ENCODE measurements around the gene MTM1. TPM values are rescaled to one million over a fixed set of nuclear protein-coding genes. Genes with fewer than 3 reads are reported as not detected.

Gene MTM1
- total RNA-seq, 1 experiment from 2014 or later, result 6.4 TPM

DNA sequence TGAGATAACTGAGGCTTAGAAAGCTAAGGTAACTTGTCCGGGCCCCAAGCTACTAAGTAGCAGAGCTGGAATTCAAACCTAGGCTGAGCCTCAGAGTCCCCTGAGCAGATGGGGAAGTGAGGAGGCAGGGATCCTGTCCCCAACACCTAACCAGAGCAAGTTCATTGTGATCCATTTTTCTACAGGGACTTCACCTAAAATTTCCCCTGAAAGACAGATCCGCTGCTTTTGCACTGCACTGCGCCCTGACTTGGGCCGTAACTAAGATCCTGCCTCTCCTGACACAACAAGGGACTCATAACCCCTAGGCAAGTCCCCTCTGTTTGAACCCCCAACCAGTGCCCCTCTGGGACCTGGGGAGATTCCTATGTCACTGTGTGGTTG, 25.6 kb upstream of the MTM1 start:
- no peak overlapping the region for H3K14ac ChIP-seq (ENCODE audit: insufficient read depth, low read length)
- no peak overlapping the region for H2BK20ac ChIP-seq (ENCODE audit: low read depth, low read length, poor library complexity, severe bottlenecking)
- no peaks in the 10 kb centered on the region for H3K79me2 ChIP-seq (ENCODE audit: insufficient read depth, low read length)
- H3T11ph ChIP-seq (ENCODE audit: low read length), result no peak overlapping the region
- Mint-ChIP-seq H3K36me3 (ENCODE audit: insufficient read depth in 1 of 3, low read depth in 3 of 3) (peaks cover 0 to 4% (median 0%) of the 10 kb centered on the region in 3 experiments; a peak in 1 of 7 replicates), H3K27me3 (ENCODE audit: low read depth) (peaks cover 34% of the 10 kb centered on the region), H3K4me3 (no peak overlapping the region), H3K9me3 (peaks cover 72 to 76% of the 10 kb centered on the region in 2 experiments), H3K4me1 (peaks cover 2 to 9% of the 10 kb centered on the region in 2 experiments; a peak in 2 of 4 replicates), H3K27ac (no peak overlapping the region)
- H3K9ac ChIP-seq (ENCODE audit: extremely low read depth, insufficient read length, low read length), result no peak overlapping the region
- no peak overlapping the region for H2AK5ac ChIP-seq (ENCODE audit: insufficient read length, low read length)
- H2BK15ac ChIP-seq (ENCODE audit: low read depth, low read length), result no peak overlapping the region
- H3K4me2 ChIP-seq (ENCODE audit: insufficient read depth, insufficient read length, low read length), result no peak overlapping the region
- no peaks in the 10 kb centered on the region for H3K79me1 ChIP-seq (ENCODE audit: insufficient read depth, low read depth, low read length, poor library complexity, severe bottlenecking)
- H3K4ac ChIP-seq (ENCODE audit: low read depth, low read length), result no peak overlapping the region
- H3K27me3 ChIP-seq (ENCODE audit: insufficient read depth, low read length), result 0 out of 2 replicates have a peak, but pooled peaks cover 3% of the 10 kb centered on the region
- no peaks in the 10 kb centered on the region for H4K20me1 ChIP-seq (ENCODE audit: control insufficient read depth, insufficient read depth, insufficient read length)
- WGBS (ENCODE audit: extremely low coverage, insufficient read length, low lambda C conversion rate), result no CpG with 5 or more reads among the region's 4 CpGs
- no peak overlapping the region for H4K91ac ChIP-seq (ENCODE audit: insufficient read length, low read depth, low read length)
- TF ChIP-seq, protein P1, sequence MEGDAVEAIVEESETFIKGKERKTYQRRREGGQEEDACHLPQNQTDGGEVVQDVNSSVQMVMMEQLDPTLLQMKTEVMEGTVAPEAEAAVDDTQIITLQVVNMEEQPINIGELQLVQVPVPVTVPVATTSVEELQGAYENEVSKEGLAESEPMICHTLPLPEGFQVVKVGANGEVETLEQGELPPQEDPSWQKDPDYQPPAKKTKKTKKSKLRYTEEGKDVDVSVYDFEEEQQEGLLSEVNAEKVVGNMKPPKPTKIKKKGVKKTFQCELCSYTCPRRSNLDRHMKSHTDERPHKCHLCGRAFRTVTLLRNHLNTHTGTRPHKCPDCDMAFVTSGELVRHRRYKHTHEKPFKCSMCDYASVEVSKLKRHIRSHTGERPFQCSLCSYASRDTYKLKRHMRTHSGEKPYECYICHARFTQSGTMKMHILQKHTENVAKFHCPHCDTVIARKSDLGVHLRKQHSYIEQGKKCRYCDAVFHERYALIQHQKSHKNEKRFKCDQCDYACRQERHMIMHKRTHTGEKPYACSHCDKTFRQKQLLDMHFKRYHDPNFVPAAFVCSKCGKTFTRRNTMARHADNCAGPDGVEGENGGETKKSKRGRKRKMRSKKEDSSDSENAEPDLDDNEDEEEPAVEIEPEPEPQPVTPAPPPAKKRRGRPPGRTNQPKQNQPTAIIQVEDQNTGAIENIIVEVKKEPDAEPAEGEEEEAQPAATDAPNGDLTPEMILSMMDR (conservative IDR thresholded peaks at IDR 0.05), result no peak
- DNase-seq, result no peak
- H3K23me2 ChIP-seq (ENCODE audit: insufficient read length, low read depth, low read length, poor library complexity, severe bottlenecking), result no peaks in the 10 kb centered on the region
- no peak overlapping the region for H4K8ac ChIP-seq (replicated peaks; ENCODE audit: insufficient read length, low read depth, low read length)
- H2BK5ac ChIP-seq (ENCODE audit: insufficient read length, low read length), result no peak overlapping the region
- H2AFZ ChIP-seq (ENCODE audit: low read length), result no peak overlapping the region
- H3K9me3 ChIP-seq (ENCODE audit: control insufficient read depth, low read depth, low read length), result no peaks in the 10 kb centered on the region
- H4K5ac ChIP-seq (ENCODE audit: insufficient read length, low read depth, low read length), result no peak overlapping the region
- no peak overlapping the region for H3K23ac ChIP-seq (ENCODE audit: insufficient read length, low read depth, low read length)
- H3K18ac ChIP-seq (ENCODE audit: insufficient read length, low read depth, low read length), result no peak overlapping the region
- no peak overlapping the region for H3K27ac ChIP-seq (ENCODE audit: insufficient read length, low read depth, low read length)
- no peak overlapping the region for H2BK12ac ChIP-seq (ENCODE audit: insufficient read length, low read depth, low read length)
- H3K4me1 ChIP-seq (ENCODE audit: insufficient read depth, low read length), result 0 out of 2 replicates have a peak, but pooled peaks cover 2% of the 10 kb centered on the region
- no peak overlapping the region for H3K56ac ChIP-seq (ENCODE audit: insufficient read length, low read depth, low read length)
- no peak overlapping the region for H2BK120ac ChIP-seq (ENCODE audit: low read depth, low read length, poor library complexity, severe bottlenecking)

All from H9 (cell line).